DMS153 treated with DMSO at 0.1 percent for 48 hours (cell line): ENCODE data around the gene SRM.
"Not testable (repeated sequence)": the region's sequence is repeated elsewhere in the genome, so short reads cannot be mapped to it uniquely, and the experiment has no call there.

Source experiments
- DNase-seq: peaks from one replicate; lab custom pipeline; 2025; ENCODE audit not compliant: unreplicated experiment; lab: John Stamatoyannopoulos, UW

Gene SRM

DNA sequence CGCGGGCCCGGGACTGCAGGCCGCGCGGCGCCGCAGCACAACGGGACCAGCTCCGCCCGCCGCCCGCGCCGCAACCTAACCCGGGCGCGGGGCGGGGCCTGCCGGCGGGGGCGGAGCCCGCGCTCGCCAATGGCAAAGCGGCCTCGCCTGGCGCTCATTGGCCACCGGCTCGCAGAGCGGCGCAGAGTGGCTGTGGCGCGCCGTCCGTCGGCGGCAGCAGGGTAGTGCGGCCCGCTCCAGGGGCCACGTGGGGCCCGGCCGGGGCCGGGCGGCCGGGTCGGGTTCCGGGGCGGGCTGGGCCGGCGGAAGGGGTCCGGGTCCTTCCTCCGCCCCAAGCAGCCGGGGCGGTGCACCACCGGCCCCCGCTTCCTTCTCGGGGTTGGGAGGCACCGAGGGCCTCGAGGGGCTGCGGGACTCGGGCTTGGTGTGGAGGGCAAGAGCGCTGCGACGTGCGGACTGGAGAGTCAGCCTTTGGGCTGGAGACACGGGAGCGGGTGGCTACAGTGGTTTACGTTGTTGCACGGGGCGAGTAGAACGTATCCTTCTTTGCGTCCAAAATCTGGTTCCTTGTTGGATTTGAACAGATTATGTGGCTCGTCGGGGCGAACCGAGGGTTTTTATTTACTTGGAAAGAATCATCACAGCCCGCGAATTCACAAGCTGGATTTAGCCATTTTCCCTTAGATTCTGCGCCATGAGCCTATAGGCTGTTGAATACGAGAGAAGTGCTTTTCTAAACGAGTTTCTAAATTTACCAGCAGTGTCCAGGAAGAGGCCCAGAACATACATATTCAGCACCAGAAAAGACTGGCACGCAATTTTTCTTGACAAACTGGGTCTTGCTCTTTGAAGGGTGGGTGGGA, at the start of gene SRM:
SRM (minus strand) TSS at position 51 of the 863 bp plus-strand sequence. CDS start 75 bp downstream, outside the sequence.
- DNase-seq: peak; percentile 91

DNA sequence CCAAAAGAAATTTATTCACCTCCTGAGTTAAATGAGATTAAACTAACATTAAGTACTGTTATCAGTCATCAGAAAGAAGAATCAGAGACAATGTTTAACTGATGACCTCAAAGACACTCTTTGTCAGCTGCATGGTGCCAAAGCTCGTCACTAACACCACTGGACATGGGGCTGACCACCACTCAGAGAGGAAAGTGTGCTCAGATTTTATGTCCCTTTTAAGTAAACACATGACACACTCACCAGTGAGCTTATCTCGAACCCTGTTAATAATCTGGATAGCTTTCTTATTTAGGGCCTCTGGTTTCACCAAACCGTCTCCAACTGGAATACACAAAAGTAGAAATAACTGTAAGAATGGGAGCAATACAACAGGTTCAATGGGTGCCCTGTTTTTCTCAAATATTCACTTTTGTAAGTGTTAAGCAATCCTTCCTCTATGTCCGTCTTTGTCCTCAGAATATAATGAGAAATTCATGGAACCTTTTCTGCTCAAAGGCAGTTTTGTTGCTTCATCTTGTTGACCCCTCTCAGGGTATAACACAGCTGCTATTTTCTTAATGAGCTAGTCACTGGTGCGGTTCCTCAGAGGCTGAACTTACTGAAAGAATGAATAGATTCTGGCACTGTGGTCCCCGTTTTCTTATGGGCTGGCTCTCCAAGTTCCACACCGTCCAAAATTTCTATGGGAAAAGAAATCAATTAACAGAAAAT, 49.4 kb upstream of the SRM start:
- DNase-seq: no peak

DNA sequence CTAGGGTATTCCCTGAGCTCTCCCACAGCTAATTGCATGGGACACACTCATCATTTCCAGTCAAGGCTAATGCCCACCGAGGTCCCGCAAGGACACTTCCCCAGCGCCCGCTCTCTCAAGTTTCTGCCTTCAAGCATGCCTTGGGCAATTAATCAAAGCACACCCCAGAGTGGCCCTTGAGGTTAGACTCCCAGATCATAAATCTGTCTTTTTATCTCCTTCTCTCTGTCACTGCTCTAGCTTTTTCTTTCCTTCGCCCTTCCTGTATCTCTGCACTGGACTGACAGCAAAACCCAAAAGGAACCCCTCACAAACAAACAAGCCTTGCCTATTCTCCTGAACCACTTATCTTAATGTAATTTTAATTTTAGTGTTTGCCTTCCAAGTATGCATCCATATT, 47.8 kb upstream of the SRM start:
- no peak for DNase-seq

DNA sequence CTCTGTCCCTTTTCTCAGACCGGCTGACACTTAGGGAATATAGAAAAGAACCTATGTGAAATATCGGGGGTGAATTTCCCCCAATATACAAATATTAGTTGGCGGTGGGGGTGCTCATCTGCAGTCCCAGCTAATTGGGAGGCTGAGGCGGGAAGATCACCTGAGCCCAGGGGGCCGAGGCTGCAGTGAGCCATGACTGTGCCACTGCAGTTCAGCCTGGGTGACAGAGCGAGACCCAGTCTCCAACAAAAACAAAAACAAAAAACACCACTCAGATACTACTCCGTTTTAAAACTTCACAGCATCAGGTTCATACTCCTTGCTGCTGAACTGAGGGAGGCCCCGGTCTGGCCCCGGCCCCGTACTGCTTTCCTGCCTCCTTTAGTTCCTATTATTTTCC, 45.8 kb upstream of the SRM start:
- no peak for DNase-seq

DNA sequence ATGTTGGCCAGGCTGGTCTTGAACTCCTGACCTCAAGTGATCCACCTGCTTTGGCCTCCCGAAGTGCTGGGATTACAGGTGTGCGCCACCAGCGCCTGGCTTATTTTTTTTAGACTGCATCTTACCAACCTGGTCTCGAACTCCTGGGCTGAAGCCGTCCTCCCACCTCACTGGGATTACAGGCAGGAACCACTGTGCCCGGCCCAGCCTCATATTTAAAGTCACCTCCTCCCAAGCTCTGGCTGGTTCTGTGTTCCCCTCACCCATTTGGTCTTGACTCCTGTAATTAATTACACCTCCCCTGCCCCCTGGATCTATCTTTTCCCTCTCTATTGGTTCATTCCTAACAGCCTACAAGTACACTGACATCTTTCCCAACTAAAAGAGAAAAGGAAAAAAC, 41.5 kb upstream of the SRM start:
- DNase-seq: no peak

DNA sequence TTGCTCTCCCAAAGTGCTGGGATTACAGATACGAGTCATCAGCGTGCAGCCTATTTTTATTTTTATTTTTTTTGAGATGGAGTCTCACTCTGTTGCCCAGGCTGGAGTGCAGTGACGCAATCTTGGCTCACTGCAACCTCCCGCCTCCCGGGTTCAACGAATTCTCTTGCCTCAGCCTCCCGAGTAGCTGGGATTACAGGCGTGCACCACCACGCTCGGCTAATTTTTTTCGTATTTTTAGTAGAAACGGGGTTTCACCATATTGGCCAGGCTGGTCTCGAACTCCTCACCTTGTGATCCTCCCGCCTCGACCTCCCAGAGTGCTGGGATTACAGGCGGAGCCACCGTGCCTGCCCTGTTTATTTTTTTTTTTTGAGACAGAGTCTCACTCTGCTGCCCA, 41.0 kb upstream of the SRM start:
- not testable (repeated sequence) for DNase-seq

DNA sequence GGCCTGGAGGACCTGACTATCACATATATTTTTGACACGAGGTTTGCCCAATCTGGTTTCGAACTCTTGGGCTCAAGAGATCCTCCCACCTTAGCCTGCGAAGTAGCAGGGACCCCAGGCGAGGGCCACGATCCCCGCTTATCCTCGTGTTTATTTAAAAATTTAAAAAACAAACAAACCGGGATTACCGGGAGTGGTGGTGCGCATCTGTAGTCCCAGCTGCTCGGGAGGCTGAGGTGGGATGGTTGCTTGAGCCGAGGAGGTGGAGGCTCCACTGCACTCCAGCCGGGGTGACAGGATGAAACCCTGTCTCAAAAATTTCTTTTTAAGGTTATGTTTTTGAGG, 40.3 kb upstream of the SRM start:
- DNase-seq: no peak

DNA sequence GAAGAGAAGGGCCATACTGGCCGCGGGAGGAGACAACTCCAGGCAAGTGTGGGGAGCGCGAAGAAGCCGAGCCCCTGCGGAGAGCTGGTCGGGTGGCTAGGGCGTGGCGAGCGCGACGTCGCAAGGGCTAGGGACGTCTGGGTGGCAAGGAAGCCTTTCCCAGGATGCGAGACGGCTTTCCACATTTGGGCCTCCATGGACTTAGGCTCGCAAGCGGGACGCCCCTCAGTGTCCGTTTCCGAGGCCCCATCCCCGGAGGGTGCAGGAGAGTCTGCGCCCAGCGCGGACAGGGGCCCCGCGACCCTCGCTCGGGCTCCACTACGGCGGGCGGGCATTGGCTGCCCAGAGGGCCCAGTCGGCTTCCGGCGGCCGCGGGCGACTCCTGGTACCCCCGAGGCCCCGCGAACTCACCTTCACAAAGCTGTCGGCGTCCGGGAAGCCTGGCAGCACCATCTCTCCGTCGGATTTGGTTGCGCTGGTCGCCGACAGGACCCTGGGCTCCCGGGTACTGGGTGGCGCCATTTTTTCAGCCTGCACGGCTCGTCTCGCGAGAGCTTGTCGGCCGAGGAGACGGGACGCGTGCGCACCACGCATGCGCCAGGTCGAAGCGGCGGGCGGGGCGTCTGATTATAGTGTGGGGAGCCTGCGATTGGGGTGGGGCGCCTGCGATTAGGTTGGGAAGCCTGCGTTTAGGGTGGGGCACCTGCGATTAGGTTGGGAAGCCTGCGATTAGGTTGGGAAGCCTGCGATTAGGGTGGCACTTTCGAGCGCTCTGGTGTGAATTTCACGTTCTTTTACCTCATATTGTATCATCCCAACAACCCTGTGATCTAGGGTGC, 39.7 kb upstream of the SRM start, which contains the start of gene EXOSC10:
EXOSC10 (minus strand) TSS at position 560 of the 839 bp plus-strand sequence; CDS start at position 522, 38 bp downstream.
- DNase-seq: peak; percentile 86

DNA sequence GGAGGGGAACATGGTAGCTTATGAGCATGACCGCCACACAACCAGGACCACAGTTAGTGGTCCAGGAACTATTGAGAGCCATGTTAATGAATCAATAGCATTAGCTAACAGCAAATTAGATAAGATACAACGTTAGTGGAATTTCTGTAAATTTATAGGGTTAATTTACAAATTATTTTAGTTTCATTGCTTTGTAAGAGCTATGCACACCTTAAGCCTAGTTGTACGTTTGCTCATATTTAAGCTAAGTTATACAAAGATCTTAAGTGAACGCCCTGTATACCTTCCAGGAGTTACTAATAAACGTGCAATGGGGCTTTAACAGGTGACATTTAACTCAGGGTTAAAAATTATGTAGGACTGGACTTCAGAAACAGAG, 39.1 kb upstream of the SRM start:
- DNase-seq: no peak

DNA sequence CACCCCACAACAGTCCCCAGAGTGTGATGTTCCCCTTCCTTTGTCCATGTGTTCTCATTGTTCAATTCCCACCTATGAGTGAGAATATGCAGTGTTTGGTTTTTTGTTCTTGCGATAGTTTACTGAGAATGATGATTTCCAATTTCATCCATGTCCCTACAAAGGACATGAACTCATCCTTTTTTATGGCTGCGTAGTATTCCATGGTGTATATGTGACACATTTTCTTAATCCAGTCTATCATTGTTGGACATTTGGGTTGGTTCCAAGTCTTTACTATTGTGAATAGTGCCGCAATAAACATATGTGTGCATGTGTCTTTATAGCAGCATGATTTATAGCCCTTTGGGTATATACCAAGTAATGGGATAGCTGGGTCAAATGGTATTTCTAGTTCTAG, 24.0 kb upstream of the SRM start:
- not testable (repeated sequence) for DNase-seq

DNA sequence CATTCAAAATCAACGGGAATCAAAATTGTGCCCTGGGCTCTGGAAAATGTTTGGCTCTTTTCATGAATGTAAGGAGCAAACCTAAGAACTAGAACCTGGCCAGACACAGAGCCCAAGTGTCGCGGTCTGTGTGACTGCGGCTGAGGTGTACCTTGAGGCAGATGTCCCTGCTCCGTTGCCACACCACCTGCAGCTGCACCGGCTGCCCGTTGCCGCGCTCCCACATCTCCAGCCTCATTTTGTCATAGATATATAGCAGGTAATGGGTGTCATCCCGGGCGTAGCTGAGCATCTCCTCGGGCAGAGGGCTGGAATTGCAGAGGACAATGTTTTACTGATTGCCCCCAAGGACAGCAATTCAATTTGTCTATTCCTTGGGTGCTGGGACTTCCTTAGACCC, 21.1 kb upstream of the SRM start:
- DNase-seq: no peak

DNA sequence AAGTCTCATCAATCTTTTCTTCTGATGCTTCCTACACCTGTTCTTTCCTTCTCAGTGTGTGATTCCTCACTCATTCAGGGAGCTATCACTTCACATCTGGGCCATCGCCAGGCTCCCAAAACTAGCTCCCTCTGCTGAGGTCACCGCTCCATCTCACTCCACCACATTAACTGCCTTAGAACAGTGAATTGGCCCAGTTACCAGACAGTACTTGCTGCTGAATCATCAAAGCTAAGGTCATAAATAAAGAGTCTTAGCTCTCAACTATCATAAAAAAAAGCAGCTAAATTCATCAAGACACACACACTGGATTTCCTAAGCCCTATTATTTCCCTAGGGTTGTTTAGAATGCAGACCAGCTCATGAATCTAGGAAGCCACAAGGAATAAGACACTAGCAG, 18.8 kb upstream of the SRM start:
- no peak for DNase-seq

DNA sequence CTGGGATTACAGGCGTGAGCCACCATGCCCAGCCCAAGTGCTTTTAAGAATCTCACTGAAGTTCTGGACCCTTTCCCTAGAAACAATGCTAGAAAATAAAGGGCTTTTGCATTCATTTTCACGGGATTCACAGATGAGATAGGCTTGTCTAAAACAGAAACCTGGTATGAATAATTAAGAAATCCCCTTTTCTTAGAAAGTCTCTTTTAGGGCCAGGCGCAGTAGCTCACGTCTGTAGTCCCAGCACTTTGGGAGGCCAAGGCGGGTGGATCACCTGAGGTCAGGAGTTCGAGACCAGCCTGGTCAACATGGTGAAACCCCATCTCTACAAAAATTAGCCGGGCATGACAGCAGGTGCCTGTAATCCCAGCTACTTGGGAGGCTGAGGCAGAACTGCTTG, 13.6 kb upstream of the SRM start:
- not testable (repeated sequence) for DNase-seq

DNA sequence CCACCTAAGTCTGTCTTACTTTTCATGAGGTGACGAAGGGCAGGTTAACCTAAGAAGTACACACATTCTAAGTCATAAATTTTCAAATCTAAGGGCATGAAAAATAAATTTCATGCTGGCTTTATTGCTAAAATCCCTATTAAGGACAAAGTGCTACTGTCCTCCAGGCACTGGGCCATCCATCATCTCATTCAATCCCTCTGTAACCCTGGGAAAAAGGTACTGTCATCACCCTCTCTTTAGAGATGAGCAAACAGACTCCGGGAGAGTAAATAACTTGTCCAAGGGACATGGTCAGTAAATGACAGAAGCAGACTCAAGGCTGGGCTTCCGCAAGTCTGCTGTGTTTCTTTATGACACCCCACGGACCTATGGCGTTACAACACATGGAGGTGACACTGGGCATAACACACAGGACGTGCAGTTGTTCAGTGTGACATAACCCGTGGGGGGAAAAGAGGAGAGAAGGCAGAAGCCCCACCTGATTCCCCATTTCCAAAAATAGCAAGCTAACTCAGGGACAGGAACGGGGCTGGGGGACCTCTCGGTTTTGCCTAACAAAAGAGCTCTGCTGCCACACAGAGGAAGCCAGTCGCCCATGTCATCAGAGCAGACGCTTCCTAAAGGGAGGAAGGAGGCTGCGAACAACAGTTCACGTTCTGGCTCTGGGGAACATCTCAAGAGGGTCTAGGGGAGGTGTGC, 12.5 kb upstream of the SRM start:
- DNase-seq: peak; percentile 80

DNA sequence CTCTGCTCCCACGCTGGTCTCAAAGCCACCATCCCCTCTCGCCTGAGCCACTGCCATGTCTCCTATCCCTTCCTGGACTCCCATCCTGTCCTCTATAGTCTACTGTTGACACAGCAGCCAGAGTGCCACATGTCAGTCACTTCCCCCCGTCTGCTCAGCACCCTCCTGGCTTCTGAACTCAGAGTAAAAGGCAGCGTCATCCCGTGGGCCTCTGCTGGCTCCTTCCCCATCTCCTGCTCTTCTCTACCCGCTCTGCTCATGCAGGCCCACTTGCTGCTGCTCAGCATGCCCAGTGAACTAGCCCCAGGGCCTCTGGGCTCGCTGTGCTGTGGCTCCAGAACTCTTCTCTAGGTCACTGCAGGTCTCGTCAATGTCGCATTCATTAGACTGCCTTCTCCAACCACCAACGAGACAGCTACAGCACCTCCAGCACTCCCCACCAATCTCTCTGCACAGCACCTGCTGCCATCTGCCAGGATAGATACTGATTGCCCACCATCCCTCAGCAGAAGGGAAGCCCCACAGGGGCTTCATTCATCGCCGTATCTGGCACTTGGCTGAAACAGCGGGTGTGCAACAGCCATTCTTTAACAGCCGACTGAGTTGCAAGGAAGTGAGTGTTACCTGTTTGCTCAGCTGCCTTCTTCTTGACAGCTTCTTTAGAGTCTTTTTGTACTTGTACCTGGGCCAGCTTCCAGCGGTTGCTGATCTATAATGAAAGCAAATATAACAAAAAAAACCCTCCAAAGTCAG, 11.8 kb upstream of the SRM start:
- peak; percentile 80 for DNase-seq

DNA sequence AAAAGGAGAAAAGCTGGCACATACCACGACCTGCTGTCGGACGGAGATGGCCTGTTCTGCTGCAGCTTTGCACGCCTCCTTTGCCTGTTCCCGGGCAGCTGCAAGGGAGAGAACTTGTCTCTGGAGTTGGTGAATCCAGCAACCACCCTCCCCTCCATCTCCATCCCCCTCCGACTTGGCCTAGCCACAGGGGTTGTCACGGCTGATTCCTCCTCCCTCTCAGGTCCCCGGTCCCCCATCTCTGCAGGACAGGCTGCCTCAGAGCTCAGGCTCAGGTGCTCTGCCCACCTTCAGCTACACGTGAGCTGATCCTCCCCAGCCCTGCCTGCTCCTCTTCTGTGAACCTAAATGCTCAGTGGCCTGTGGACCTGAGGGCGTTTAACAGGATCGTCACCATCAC, 11.1 kb upstream of the SRM start:
- no peak for DNase-seq

DNA sequence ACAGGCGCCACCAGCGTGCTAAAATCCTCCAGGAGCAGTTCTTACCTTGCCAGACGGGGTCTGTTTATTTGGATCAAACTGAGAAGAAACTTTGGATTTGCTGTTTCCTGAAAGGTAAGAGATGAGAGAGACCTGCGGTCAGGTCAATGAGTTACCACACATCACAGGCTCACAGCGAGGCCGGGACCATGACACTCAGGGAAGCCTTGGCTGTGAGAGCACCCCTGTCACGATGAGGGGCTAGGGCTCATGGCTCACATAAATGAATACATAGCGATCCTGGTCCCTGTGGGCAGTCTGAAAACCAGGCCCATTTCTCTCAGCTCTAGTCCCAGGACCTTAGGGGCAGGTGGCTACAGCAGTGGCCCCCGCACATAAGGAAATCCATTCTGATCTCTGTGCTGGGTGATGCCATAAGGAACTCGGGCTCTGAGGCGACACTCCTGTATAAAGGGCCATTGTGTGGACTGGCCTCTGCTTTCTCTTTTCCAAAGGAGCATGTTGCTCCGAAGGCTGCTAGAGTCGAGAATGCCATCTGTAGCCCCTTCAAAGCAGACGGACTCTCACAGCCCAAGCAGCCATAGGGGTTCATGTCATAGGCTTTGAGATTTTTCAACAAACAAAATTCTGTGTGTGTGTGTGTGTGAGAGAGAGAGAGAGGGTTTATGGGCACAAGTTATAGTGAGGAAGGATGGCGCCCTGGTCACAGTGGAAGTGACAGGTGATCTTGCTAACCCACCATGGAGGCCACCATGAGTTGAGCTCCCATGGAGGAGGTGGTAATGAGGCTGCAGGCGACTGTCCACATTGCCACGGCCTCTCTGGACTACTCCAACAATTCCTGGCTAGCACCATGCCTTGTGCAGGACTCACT, 9.0 kb upstream of the SRM start:
- no peak for DNase-seq

DNA sequence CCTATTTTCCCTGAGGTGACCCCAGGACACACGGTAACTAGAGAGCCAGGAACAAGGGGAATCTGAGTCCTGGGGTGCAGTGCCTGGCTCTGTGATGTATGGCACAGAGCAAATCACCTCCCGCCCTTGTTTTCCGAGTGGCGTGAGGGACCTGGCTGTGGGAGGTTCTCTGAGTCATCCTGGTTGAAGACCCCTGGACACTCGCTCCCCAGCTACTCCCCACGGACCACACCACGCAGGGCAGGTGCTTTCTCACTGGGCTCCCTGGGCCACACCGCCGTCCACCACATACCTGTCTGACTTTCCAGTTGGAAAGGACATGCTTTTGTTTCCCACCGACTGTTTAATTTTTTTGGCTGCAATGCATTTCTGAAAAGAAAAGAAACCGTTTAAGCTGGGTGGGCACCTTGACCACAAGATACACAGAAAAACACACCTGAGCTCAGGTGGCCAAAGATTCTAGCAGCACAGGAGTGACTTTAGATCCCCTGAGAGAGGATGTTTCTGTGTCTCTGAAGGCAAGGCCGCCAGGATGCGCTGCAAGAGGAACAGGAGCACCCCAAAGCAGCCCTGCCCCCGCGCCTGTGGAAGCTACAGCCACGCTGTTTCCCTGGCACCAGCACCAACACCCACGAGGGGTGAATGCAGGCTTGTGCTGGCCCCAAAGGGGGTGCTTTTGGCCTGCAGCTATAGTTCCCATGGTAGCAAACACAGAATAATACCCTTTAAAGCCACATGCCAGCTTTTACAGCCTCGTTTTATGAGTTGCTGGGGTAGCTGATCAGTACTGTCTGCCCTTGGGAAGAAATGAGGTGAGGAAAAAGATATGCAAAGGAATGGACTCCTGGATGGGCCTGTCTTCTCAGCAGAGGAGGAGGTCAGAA, 8.1 kb upstream of the SRM start:
- DNase-seq: no peak
